Subcutaneous abdominal adipose tissue (tissue), 5 donors: ENCODE data around the gene OXGR1.

ENCODE experiments used
- H3K27ac ChIP-seq: one replicate; pipeline ENCODE4 v1.7.0; 2013; ENCODE audit warnings: low read depth, mild to moderate bottlenecking, inconsistent platforms, low read length, moderate library complexity
- H3K27me3 ChIP-seq, 5 donors: one replicate each; pipeline ENCODE4 v1.7.0; 2013; ENCODE audit warnings: low read length in 5 of 5, inconsistent platforms in 1 of 5; ENCODE audit not compliant: control insufficient read depth in 5 of 5, insufficient read depth in 4 of 5
- H3K36me3 ChIP-seq, 5 donors: one replicate each; pipeline ENCODE4 v1.7.0; 2013; ENCODE audit warnings: low read length in 5 of 5; ENCODE audit not compliant: control insufficient read depth in 5 of 5, insufficient read depth in 5 of 5
- H3K4me1 ChIP-seq, 5 donors: one replicate each; pipeline ENCODE4 v1.7.0; 2013; ENCODE audit warnings: low read length in 5 of 5, mild to moderate bottlenecking in 3 of 5, moderate library complexity in 1 of 5; ENCODE audit not compliant: control insufficient read depth in 5 of 5, insufficient read depth in 5 of 5
- H3K4me3 ChIP-seq, 5 donors: one replicate each; pipeline ENCODE4 v1.7.0; 2013; ENCODE audit warnings: low read length in 5 of 5, low read depth in 1 of 5
- H3K9ac ChIP-seq, 5 donors: one replicate each; pipeline ENCODE4 v1.7.0; 2013; ENCODE audit warnings: low read length in 5 of 5, mild to moderate bottlenecking in 4 of 5, moderate library complexity in 3 of 5
- H3K9me3 ChIP-seq, 5 donors: one replicate each; pipeline ENCODE4 v1.7.0; 2013; ENCODE audit warnings: low read length in 5 of 5; ENCODE audit not compliant: control insufficient read depth in 5 of 5
- donor health status: healthy.
- donor health status: healthy.
- donor health status: healthy.
- donor health status: healthy.
- donor health status: healthy.

OXGR1 gene

GRCh38 chr13:96940961-96941360 lies 53.3 kb downstream of the OXGR1 start:
- Histone ChIP-seq H3K9me3 (no peaks in the 10 kb centered on the region), H3K27me3 (no peaks in the 10 kb centered on the region), H3K4me3 (no peak overlapping the region), H3K4me1 (no peaks in the 10 kb centered on the region), H3K9ac (no peak overlapping the region), H3K36me3 (no peaks in the 10 kb centered on the region), H3K27ac (no peak overlapping the region)

DNA sequence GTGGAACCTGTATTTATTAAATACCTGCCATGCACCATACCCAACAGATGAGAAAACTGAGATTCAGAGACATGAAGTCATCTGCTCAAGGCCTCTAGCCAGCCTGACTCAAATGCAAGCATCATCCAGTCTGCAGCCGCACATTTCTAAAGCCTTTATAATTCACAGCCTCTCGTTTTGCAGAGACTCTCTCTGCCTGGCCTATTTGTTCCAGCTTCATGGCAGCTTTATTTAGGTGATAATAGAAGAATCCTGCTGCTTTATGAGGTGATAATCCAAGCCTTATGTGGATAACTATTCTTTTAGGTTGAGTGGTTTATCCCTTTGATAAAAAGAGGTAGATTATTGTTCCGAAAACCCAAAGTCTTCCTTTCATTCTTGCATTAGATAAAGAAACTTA lies 58.4 kb downstream of the OXGR1 start:
- H3K27me3 ChIP-seq = no peaks in the 10 kb centered on the region
- H3K4me1 ChIP-seq = no peaks in the 10 kb centered on the region
- no peak overlapping the region for H3K27ac ChIP-seq
- no peak overlapping the region for H3K4me3 ChIP-seq
- H3K9ac ChIP-seq = no peak overlapping the region
- H3K36me3 ChIP-seq = no peaks in the 10 kb centered on the region
- no peaks in the 10 kb centered on the region for H3K9me3 ChIP-seq
